Panc1 (cell line): ENCODE measurements around the gene PHF19. TPM values are rescaled to one million over a fixed set of nuclear protein-coding genes. Genes with fewer than 3 reads are reported as not detected.

Source experiments
- ATAC-seq: fragments of 200-7000 bp; cut with Tn5 transposase; 2 replicates; pipeline ENCODE4 v1.9.1; 2020; ENCODE audit warnings: mild to moderate bottlenecking, moderate library complexity
- BruUV-seq: library from RNA; stranded (reverse); fragments of 400-500 nt; replicated peaks from 2 replicates; lab custom pipeline; 2021; lab: Mats Ljungman, UMichigan
- CTCF ChIA-PET: fragments of 300-600 bp; sonication (Branson Sonifier 250); formaldehyde crosslinking; loops from one replicate; lab custom pipeline; 2022; ENCODE audit warnings: antibody characterized with exemption; lab: Charles Lee
- POLR2A ChIA-PET: fragments of 300-600 bp; sonication (Branson Sonifier 250); formaldehyde crosslinking; loops from one replicate; lab custom pipeline; 2022; ENCODE audit warnings: antibody characterized with exemption; lab: Charles Lee
- DNase-seq: peaks from one replicate; pipeline ENCODE4 v3.0.0-alpha.2; 2010; ENCODE audit warnings: low read depth, low spot score
- H3K27ac ChIP-seq: 2 replicates; pipeline ENCODE4 v1.5.1; 2011; ENCODE audit warnings: mild to moderate bottlenecking, low read length, inconsistent platforms
- H3K27me3 ChIP-seq: fragments of 200-500 bp; sonication (Bioruptor generic); 2 replicates; pipeline ENCODE4 v1.6.0; 2014; ENCODE audit warnings: low read length, inconsistent platforms; ENCODE audit not compliant: control insufficient read depth, insufficient read depth
- H3K36me3 ChIP-seq: fragments of 200-500 bp; sonication (Bioruptor generic); 2 replicates; pipeline ENCODE4 v1.5.1; 2014; ENCODE audit warnings: inconsistent platforms, mild to moderate bottlenecking, low read length, moderate library complexity; ENCODE audit not compliant: control insufficient read depth, insufficient read depth
- H3K4me1 ChIP-seq: 2 replicates; pipeline ENCODE4 v1.5.1; 2011; ENCODE audit warnings: inconsistent platforms, mild to moderate bottlenecking, low read length, moderate library complexity; ENCODE audit not compliant: control insufficient read depth, insufficient read depth
- H3K4me3 ChIP-seq, 2 experiments: 2 replicates each; pipeline ENCODE4 v1.5.1; 2011 to 2012; ENCODE audit warnings: low read depth in 2 of 2, low read length in 2 of 2, mild to moderate bottlenecking in 2 of 2, inconsistent platforms in 1 of 2, moderate library complexity in 1 of 2
- H3K9me3 ChIP-seq: fragments of 200-500 bp; sonication (Bioruptor generic); 2 replicates; pipeline ENCODE4 v1.5.1; 2014; ENCODE audit warnings: low read depth, mild to moderate bottlenecking, inconsistent platforms, low read length, moderate library complexity; ENCODE audit not compliant: control insufficient read depth, insufficient read depth
- POLR2AphosphoS5 ChIP-seq: IDR thresholded peaks from 2 replicates; pipeline ENCODE4 v1.6.1; 2012; ENCODE audit warnings: mild to moderate bottlenecking, low read depth, low read length, moderate library complexity
- SIN3A ChIP-seq: IDR thresholded peaks from 2 replicates; pipeline ENCODE4 v1.6.1; 2012; ENCODE audit warnings: low read depth, mild to moderate bottlenecking, low read length, moderate library complexity, borderline replicate concordance; ENCODE audit not compliant: insufficient read depth
- TCF7L2 ChIP-seq: IDR thresholded peaks from 2 replicates; pipeline ENCODE4 v1.6.1; 2011; ENCODE audit warnings: mild to moderate bottlenecking, low read depth, low read length, inconsistent platforms
- in situ Hi-C: cut with HindIII; loops from 2 replicates; pipeline ENCODE4 v1.10.0; 2016; ENCODE audit warnings: low sequenced_read_pairs, low pct_unique_long_range_greater_than_20kb
- intact Hi-C: fragments of 100-400 bp; cut with micrococcal nuclease; formaldehyde crosslinking; loops from one replicate; pipeline ENCODE4 v1.10.0; 2022; ENCODE audit not compliant: unreplicated experiment
- total RNA-seq: library from RNA; stranded (reverse); gene quantifications from one replicate; pipeline ENCODE4 v1.2.1, GENCODE V29; 2021; ENCODE audit not compliant: unreplicated experiment
- TF ChIP-seq, protein P1 (sequence below): fragments of 450-650 bp; IDR thresholded peaks from 2 replicates; pipeline ENCODE4 v1.5.1; 2017; ENCODE audit warnings: mild to moderate bottlenecking
- TF ChIP-seq, protein P2 (sequence below), 2 experiments: IDR thresholded peaks; 2 replicates each; pipeline ENCODE4 v1.6.1; 2011 to 2012; ENCODE audit warnings: low read depth in 2 of 2, control low read depth in 1 of 2, low read length in 1 of 2, mild to moderate bottlenecking in 1 of 2, moderate library complexity in 1 of 2; ENCODE audit not compliant: insufficient read depth in 1 of 2

The PHF19 gene
- total RNA-seq, 1 experiment from 2014 or later: 91.1 TPM

DNA sequence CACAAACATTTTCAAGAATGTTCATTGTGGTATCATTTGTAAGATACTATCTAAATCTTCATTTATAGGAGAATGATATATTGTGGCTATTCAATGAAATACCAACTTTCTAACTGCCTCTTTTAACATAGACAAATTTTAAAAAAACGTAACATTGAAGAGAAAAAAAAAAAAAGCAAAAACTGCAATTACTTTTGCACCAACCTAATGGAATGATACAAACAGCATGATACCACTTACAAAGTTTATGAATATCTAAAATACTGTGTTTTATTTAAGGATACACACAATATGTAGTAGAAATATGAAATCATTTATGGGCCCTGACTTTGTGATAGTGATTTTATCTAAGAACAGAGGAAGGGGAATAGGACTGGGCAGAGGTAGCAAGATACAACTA, 58.4 kb downstream of the PHF19 start:
- no peak overlapping the region for H3K4me3 ChIP-seq
- no peak overlapping the region for H3K27ac ChIP-seq
- H3K9me3 ChIP-seq: no peaks in the 10 kb centered on the region
- H3K4me1 ChIP-seq: no peaks in the 10 kb centered on the region
- intact Hi-C loops: no loop called here
- BruUV-seq: no TSS peak
- H3K27me3 ChIP-seq: no peaks in the 10 kb centered on the region
- TF ChIP-seq TCF7L2: no peak
- TF ChIP-seq, protein P1, sequence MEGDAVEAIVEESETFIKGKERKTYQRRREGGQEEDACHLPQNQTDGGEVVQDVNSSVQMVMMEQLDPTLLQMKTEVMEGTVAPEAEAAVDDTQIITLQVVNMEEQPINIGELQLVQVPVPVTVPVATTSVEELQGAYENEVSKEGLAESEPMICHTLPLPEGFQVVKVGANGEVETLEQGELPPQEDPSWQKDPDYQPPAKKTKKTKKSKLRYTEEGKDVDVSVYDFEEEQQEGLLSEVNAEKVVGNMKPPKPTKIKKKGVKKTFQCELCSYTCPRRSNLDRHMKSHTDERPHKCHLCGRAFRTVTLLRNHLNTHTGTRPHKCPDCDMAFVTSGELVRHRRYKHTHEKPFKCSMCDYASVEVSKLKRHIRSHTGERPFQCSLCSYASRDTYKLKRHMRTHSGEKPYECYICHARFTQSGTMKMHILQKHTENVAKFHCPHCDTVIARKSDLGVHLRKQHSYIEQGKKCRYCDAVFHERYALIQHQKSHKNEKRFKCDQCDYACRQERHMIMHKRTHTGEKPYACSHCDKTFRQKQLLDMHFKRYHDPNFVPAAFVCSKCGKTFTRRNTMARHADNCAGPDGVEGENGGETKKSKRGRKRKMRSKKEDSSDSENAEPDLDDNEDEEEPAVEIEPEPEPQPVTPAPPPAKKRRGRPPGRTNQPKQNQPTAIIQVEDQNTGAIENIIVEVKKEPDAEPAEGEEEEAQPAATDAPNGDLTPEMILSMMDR: no peak
- TF ChIP-seq, protein P2, sequence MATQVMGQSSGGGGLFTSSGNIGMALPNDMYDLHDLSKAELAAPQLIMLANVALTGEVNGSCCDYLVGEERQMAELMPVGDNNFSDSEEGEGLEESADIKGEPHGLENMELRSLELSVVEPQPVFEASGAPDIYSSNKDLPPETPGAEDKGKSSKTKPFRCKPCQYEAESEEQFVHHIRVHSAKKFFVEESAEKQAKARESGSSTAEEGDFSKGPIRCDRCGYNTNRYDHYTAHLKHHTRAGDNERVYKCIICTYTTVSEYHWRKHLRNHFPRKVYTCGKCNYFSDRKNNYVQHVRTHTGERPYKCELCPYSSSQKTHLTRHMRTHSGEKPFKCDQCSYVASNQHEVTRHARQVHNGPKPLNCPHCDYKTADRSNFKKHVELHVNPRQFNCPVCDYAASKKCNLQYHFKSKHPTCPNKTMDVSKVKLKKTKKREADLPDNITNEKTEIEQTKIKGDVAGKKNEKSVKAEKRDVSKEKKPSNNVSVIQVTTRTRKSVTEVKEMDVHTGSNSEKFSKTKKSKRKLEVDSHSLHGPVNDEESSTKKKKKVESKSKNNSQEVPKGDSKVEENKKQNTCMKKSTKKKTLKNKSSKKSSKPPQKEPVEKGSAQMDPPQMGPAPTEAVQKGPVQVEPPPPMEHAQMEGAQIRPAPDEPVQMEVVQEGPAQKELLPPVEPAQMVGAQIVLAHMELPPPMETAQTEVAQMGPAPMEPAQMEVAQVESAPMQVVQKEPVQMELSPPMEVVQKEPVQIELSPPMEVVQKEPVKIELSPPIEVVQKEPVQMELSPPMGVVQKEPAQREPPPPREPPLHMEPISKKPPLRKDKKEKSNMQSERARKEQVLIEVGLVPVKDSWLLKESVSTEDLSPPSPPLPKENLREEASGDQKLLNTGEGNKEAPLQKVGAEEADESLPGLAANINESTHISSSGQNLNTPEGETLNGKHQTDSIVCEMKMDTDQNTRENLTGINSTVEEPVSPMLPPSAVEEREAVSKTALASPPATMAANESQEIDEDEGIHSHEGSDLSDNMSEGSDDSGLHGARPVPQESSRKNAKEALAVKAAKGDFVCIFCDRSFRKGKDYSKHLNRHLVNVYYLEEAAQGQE (IDR thresholded peaks at IDR 0.05; ENCODE audit: insufficient read depth in 1 of 2, low read depth in 2 of 2, low read length in 1 of 2): no peak
- no peak for TF ChIP-seq POLR2AphosphoS5
- no peak for TF ChIP-seq SIN3A
- ChIA-PET CTCF (no interaction called here), POLR2A (no interaction called here)
- H3K36me3 ChIP-seq: peaks cover 25% of the 10 kb centered on the region
- in situ Hi-C loops: no loop called here
- DNase-seq (no peak), ATAC-seq (no peak)

DNA sequence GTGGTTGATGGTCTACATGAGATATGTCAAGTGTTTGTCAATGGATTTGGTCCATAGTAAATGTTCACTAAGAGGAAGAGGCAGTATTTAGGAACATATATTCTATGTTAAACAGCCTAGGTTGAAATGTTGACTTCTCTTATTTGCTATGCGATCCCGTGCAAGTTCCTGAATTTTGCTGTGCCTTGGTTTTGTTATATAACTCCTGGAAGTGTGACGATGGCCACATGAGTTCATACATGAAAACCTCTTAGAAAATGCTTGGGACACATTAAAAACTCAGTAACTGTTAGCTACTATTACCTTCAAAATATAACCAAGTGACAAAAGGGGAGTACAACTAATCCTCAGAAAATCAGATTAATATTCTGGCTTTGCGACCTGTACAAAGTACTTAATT, 61.9 kb downstream of the PHF19 start:
- in situ Hi-C loops (no loop called here), intact Hi-C loops (no loop called here)
- POLR2A ChIA-PET: no interaction called here
- Histone ChIP-seq H3K4me1 (no peaks in the 10 kb centered on the region), H3K36me3 (peaks cover 13% of the 10 kb centered on the region), H3K9me3 (no peaks in the 10 kb centered on the region), H3K27ac (no peak overlapping the region), H3K27me3 (no peaks in the 10 kb centered on the region), H3K4me3 (no peak overlapping the region)
- CTCF ChIA-PET: no interaction called here
- no TSS peak for BruUV-seq
- no peak for ATAC-seq
- no peak for DNase-seq
- TF ChIP-seq, protein P2 (IDR thresholded peaks at IDR 0.05; ENCODE audit: insufficient read depth in 1 of 2, low read depth in 2 of 2, low read length in 1 of 2): no peak
- TF ChIP-seq, protein P1: no peak
